ENCODE data around the gene CHST5.
A peak's percentile ranks its signal among the peaks of the same experiment; 100 is the strongest.

CHST5 gene

GRCh38 chr16:75535901-75536300 lies at the start of gene CHST5:
TSS of gene CHST5 (minus strand) at chr16:75536108. CDS start at chr16:75530384, 5,724 bp downstream.
- no peak for DNase-seq (ENCODE audit: low read depth in 2 of 2)

DNA sequence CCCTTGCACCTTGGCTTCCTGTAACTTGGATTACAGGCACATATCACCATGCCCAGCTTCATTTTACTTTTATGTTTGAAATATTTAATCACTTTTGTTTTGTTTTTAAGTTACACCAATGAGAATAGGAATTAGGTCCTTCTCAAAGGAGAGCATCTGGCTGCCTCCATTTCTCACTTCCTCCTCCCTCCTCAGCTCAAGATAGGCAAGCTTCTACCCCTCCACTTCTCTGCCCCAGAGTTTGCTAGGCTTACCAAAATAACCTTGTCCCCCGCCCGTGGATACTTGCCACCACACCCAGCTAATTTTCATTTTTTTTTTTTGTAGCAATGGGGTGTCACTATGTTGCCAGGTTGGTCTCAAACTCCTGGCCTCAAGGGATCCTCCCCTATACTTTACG lies 48.2 kb upstream of the CHST5 start:
- DNase-seq (ENCODE audit: low read depth in 2 of 2) = no peak

- DNase-seq (ENCODE audit: low read depth in 2 of 2) = no peak
Observed at GRCh38 chr16:75579281-75579834, 43.5 kb upstream of the CHST5 start.

GRCh38 chr16:75578725-75579124 lies 42.8 kb upstream of the CHST5 start:
- DNase-seq (ENCODE audit: low read depth in 2 of 2) = no peak

DNA sequence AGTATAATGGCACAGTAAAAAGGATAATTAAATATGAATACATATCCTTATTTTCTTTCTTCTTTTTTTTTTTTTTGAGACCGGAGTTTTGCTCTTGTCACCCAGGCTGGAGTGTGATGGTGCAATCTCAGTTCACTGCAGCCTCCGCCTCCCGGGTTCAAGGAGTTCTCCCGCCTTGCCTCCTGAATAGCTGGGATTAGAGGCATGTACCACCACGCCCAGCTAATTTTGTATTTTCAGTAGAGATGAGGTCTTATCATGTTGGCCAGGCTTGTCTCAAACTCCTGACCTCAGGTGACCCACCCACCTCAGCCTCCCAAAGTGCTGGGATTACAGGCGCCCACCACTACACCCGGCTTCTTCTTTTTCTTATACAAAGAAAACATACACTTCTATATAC lies 42.3 kb upstream of the CHST5 start:
- no peak for DNase-seq (ENCODE audit: low read depth in 2 of 2)

DNA sequence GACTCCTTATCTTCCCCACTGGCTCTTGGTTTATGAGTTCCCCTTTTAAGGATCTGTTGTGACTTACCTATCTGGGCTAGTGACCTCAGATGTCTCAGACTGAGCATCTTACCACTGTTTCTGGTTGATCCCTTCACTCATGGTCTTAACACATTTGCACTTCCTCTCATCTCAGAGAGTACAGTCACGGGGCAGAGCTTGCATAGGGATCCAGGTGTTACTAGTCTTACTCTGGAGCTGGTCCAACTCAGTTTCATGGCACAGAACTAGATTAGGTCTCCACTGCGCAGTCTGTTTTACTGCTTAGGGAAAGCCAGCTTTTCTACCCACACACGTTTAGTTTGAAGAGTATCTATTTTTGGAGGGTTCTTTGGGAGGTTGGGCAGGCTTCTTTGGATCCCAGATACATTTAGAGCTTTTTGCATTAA lies 40.5 kb upstream of the CHST5 start:
- no peak for DNase-seq (ENCODE audit: low read depth in 2 of 2)

- no peak for DNase-seq (ENCODE audit: low read depth in 2 of 2)
Observed at GRCh38 chr16:75575958-75576357, 40.0 kb upstream of the CHST5 start.

GRCh38 chr16:75573955-75574354 lies 38.0 kb upstream of the CHST5 start:
- no peak for DNase-seq (ENCODE audit: low read depth in 2 of 2)

DNA sequence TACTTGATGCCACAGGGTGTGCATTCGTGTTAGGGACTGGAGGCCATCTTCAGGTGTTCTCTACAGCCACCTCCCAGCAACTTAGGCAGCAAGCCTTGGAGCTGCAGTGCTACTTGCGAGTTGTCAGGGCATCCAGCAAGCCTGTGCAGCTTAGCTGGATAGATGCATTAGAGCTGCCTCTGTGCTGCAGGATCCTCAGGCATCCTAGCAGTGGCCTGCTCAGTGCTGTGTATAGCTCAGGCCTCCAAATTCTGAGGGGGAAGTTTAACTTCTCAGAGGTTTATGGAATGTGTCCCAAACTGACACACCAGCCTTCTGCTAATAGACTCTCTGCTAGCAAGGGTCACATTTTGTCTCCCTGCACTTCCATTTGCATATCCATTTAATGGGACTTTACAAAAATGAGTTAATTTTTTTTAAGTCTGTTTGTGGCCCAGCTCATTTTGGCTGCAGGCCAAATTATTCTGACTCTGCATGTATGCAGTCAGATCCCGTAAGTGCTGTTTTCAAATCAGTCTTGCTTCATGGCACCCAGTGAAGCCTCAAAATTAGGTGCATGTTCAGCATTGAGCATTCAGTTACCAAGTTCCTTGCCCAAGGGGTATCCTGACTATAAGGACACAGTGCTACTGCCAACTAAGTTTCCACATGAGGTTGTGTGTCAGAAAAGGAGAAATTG lies 37.1 kb upstream of the CHST5 start:
- no peak for DNase-seq (ENCODE audit: low read depth in 2 of 2)

GRCh38 chr16:75570396-75571065 lies 34.6 kb upstream of the CHST5 start:
- DNase-seq (ENCODE audit: low read depth in 2 of 2) = no peak

DNA sequence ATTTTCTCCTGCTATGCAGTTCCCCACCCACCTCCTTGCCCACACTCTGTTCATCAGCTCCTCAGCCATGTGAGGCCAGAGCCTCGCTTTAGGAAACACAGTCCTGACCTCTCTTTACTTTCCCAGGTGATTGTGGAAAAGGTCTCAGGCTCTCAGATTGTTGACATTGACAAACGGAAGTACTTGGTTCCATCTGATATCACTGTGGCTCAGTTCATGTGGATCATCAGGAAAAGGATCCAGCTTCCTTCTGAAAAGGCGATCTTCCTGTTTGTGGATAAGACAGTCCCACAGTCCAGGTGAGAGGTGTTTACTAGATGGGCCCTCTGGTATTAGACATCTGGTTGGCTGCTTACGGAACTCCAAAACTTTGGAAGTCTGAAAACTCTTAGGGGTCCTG lies 32.0 kb upstream of the CHST5 start:
- DNase-seq (ENCODE audit: low read depth in 2 of 2) = no peak

DNA sequence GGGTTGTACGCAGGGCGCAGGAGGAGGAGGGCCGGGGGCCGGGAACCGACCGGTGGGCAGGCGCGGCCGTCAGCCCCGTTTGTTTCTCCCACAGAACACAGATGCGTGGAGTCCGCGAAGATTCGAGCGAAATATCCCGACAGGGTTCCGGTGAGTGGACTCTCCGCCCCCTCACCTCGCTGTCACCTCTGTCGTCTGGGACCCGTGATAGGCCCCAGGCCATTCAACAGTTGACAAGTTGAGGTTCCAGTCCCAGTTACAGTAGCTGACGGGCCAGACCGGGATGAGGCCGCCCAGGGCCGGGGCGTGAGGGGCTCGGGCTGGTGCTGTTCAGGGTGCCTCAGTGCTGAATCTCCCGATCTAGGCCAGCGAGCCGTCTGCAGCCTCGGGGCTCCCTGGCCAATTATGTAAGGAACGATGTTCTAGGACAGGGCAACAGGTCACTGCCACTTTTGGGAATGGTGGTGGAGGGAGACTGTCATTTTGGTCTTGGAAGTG lies 30.9 kb upstream of the CHST5 start:
- no peak for DNase-seq (ENCODE audit: low read depth in 2 of 2)

DNA sequence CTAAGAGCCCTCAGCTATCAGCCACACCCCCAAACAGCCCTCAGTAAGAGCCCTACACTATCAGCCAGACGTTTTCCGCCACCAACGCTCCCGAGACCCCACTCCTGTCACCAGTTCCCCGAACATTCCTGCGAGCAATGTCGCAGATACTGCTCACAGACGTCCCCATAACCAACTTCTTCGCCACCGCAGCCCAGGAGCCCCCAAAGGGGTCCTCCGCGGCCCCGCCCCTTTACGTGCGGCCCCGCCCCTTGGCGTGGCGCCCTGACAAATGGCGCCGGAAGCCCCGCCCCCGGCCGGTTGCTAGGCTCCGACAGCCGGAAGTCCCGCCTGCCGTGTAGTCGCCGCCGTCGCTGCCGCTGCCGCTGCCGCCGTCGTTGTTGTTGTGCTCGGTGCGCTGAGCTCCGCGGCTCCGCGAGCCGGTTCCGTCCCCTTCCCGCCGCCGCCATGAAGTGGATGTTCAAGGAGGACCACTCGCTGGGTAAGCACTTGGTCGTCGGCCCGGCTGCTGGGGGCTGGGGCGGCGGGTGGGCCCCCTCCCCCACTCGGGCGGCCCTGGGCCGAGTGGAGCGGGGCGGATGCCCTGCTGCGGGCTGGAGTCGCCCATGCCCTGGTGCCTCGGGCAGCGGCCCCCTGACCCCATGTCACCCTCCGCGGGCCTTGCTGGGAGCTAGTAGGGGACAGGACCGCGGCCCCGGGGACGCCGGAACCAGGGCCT lies 30.3 kb upstream of the CHST5 start, which contains the start of gene GABARAPL2:
GABARAPL2 (plus strand) TSS at position 340 of the 718 bp plus-strand sequence; CDS start at position 448, 108 bp downstream.
- peak; percentile 74 to 80 for DNase-seq (ENCODE audit: low read depth in 2 of 2)

GRCh38 chr16:75565640-75566039 lies 29.7 kb upstream of the CHST5 start:
- DNase-seq (ENCODE audit: low read depth in 2 of 2) = no peak

GRCh38 chr16:75559564-75560372 lies 23.9 kb upstream of the CHST5 start:
- no peak for DNase-seq (ENCODE audit: low read depth in 2 of 2)

DNA sequence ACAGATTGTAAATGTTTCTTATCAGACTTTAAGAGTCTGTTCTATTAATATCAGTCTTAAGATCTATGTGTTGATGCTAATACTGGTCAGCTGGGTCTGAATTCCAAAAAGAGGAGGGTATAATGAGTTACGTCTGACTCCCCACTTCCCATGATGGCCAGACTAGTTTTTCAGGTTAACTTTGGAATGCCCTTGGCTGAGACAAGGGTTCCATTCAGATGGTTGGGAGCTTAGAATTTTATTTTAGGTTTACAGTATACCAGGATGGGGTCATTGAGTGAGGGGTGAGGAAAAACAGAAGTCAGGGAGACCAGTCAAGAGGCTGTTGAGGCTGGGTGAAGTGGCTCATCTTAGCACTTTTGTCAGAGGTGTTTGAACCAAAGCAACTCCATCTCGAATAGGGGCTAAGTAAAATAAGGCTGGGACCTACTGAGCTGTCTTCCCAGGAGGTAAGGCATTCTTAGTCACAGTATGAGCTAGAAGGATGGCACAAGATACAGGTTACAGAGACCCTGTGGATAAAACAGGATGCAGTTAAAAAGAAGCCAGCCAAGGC lies 23.0 kb upstream of the CHST5 start:
- DNase-seq (ENCODE audit: low read depth in 2 of 2) = no peak

GRCh38 chr16:75556431-75556950 lies 20.6 kb upstream of the CHST5 start:
- no peak for DNase-seq (ENCODE audit: low read depth in 2 of 2)

GRCh38 chr16:75555707-75556430 lies 20.0 kb upstream of the CHST5 start, which contains the start of gene TMEM231:
TSS of gene TMEM231 (minus strand) at chr16:75556252. CDS start at chr16:75556209, 43 bp downstream.
- peak; percentile 91 for DNase-seq (ENCODE audit: low read depth in 2 of 2)

DNA sequence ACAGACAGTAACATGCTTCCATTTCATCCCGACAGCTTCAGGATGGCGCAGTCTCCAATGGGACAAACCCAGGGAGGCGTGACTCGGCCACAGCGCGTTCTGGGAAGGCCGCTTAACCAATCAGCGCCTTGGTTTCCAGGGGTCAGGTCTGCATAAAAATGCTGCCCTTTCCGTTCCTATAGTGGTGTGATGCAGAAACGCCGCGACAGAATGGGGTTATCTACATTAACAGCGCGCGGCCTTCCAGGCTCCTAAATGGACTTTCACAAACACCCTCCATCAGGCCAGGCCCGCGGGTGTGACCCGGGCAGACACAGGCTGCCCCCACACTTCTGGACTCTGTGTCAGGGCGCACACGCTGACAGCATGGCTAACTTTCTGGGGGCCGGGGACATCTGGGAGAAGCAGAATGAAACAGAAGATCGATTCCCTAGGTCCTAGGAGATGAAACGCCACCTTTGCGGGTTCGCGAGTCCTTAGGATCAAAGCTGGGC lies 19.4 kb upstream of the CHST5 start:
- no peak for DNase-seq (ENCODE audit: low read depth in 2 of 2)

DNA sequence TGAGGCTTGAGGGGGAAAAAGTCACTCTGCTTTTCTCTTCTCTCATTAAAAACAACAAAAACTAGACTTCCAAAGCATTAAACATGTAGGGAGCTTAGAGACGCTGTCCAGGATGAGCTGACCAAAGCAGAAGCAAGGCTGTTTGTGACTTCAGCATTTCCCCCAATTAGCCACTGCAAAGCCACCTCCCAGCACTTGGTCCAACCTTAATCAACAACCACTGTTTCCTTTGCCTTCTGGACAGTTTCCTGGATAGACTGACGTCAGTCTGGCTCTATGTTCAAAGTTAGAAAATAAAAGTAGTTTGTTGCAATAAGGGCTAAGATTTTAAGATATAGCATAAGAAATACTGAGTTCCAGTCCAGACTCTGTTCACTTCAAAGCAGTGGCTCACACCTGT lies 17.0 kb upstream of the CHST5 start:
- DNase-seq (ENCODE audit: low read depth in 2 of 2) = no peak
